B cell (primary cell): Measurements from ENCODE around the gene AAK1. TPM values are rescaled to one million over a fixed set of nuclear protein-coding genes. Genes with fewer than 3 reads are reported as not detected.
"Not testable (repeated sequence)": the region's sequence is repeated elsewhere in the genome, so short reads cannot be mapped to it uniquely, and the experiment has no call there.

Experiments used
- ATAC-seq: fragments of 200-7000 bp; cut with Tn5 transposase; one replicate; pipeline ENCODE4 v1.10.0; 2021; ENCODE audit warnings: low read depth, mild to moderate bottlenecking, moderate number of reproducible peaks, moderate library complexity
- CTCF ChIA-PET: fragments of 350-600 bp; sonication (Branson Sonifier 250); formaldehyde crosslinking; loops from one replicate; lab custom pipeline; 2021; ENCODE audit warnings: antibody characterized with exemption, inconsistent platforms; lab: Charles Lee
- POLR2A ChIA-PET: fragments of 350-600 bp; sonication (Branson Sonifier 250); formaldehyde crosslinking; loops from one replicate; lab custom pipeline; 2021; ENCODE audit warnings: antibody characterized with exemption; lab: Charles Lee
- DNase-seq: peaks from one replicate; pipeline ENCODE4 v3.0.0; 2013
- H2AFZ ChIP-seq: 2 replicates; pipeline ENCODE4 v1.6.1; 2012; ENCODE audit warnings: mild to moderate bottlenecking, low read depth, low read length; ENCODE audit not compliant: insufficient read depth, poor library complexity, severe bottlenecking
- H3K27ac ChIP-seq, 2 donors: 1 replicate in 1 of 2; 2 replicates in 1 of 2; pipeline ENCODE4 v1.5.1; 2012 to 2013; ENCODE audit warnings: low read length in 2 of 2, mild to moderate bottlenecking in 2 of 2, moderate library complexity in 1 of 2
- H3K27me3 ChIP-seq, 4 experiments: fragments of 200-600 bp in 1 of 4; sonication (generic) in 1 of 4; replicated peaks in 1 of 4; 1 replicate in 2 of 4; 2 replicates in 2 of 4; pipeline versions ENCODE4 v1.6.1 to v1.7.0; 2013 to 2016; ENCODE audit warnings: low read length in 3 of 4, mild to moderate bottlenecking in 2 of 4, mixed read lengths in 1 of 4, moderate library complexity in 1 of 4; ENCODE audit not compliant: insufficient read depth in 4 of 4, control insufficient read depth in 3 of 4; ENCODE audit errors: control extremely low read depth in 1 of 4
- H3K36me3 ChIP-seq, 2 experiments: replicated peaks in 1 of 2; 1 replicate in 1 of 2; 2 replicates in 1 of 2; pipeline versions ENCODE4 v1.6.1 to v1.7.1; 2013; ENCODE audit warnings: low read length in 1 of 2; ENCODE audit not compliant: insufficient read depth in 2 of 2, control insufficient read depth in 1 of 2; ENCODE audit errors: control extremely low read depth in 1 of 2, extremely low read depth in 1 of 2
- H3K4me1 ChIP-seq, 2 donors: fragments of 200-600 bp in 1 of 2; sonication (generic) in 1 of 2; 1 replicate in 1 of 2; 2 replicates in 1 of 2; pipeline versions ENCODE4 v1.5.1 to v1.6.1; 2013 to 2017; ENCODE audit warnings: low read length in 2 of 2; ENCODE audit not compliant: control insufficient read depth in 2 of 2, insufficient read depth in 2 of 2
- H3K4me2 ChIP-seq: replicated peaks from 2 replicates; pipeline ENCODE3; 2012; ENCODE audit warnings: mild to moderate bottlenecking, low read depth, low read length; ENCODE audit not compliant: poor library complexity, severe bottlenecking
- H3K4me3 ChIP-seq, 5 experiments: fragments of 200-600 bp in 1 of 5; sonication (generic) in 1 of 5; 1 replicate in 3 of 5; 2 replicates in 2 of 5; pipeline versions ENCODE4 v1.5.1 to v1.7.0; 2011 to 2016; ENCODE audit warnings: low read length in 4 of 5, mild to moderate bottlenecking in 4 of 5, low read depth in 2 of 5, control low read depth in 1 of 5, moderate library complexity in 1 of 5; ENCODE audit not compliant: insufficient read depth in 1 of 5; ENCODE audit errors: control extremely low read depth in 1 of 5, extremely low read depth in 1 of 5
- H3K79me2 ChIP-seq: fragments of 200-600 bp; sonication (generic); one replicate; pipeline ENCODE4 v1.6.0; 2016; ENCODE audit warnings: low read length; ENCODE audit not compliant: control insufficient read depth, insufficient read depth
- H3K9ac ChIP-seq: fragments of 200-600 bp; sonication (generic); 2 replicates; pipeline ENCODE4 v1.6.1; 2017; ENCODE audit warnings: mild to moderate bottlenecking, low read length, moderate library complexity
- H3K9me3 ChIP-seq, 3 donors: one replicate each; pipeline versions ENCODE4 v1.6.1 to v1.7.1; 2013; ENCODE audit warnings: low read length in 2 of 3; ENCODE audit not compliant: control insufficient read depth in 2 of 3, insufficient read depth in 1 of 3; ENCODE audit errors: control extremely low read depth in 1 of 3
- H4K20me1 ChIP-seq: 2 replicates; pipeline ENCODE4 v1.6.0; 2012; ENCODE audit warnings: mild to moderate bottlenecking, low read length; ENCODE audit not compliant: insufficient read depth, control insufficient read depth, poor library complexity, severe bottlenecking
- H3K27ac Mint-ChIP-seq: one replicate; pipeline ENCODE4 v1.8.0; 2021; ENCODE audit warnings: mixed read lengths
- H3K27me3 Mint-ChIP-seq: one replicate; pipeline ENCODE4 v1.8.0; 2021; ENCODE audit warnings: mixed read lengths
- H3K4me1 Mint-ChIP-seq: one replicate; pipeline ENCODE4 v1.8.0; 2021; ENCODE audit warnings: mixed read lengths
- H3K4me3 Mint-ChIP-seq: one replicate; pipeline ENCODE4 v1.8.0; 2021; ENCODE audit warnings: mixed read lengths
- H3K9me3 Mint-ChIP-seq: one replicate; pipeline ENCODE4 v1.8.0; 2022; ENCODE audit warnings: mixed read lengths; ENCODE audit not compliant: insufficient read depth
- CTCF ChIP-seq: fragments of 200-600 bp; IDR thresholded peaks from one replicate; pipeline ENCODE4 v1.8.0; 2022; ENCODE audit warnings: antibody characterized with exemption, mild to moderate bottlenecking
- EZH2 ChIP-seq: IDR thresholded peaks from 2 replicates; pipeline ENCODE4 v1.6.1; 2012; ENCODE audit warnings: borderline replicate concordance, low read depth, mild to moderate bottlenecking, moderate library complexity, low read length; ENCODE audit not compliant: insufficient read depth, poor library complexity, severe bottlenecking
- WGBS: methylation state at CpG from one replicate; pipeline ENCODE4 v1.1.5; 2013; ENCODE audit warnings: missing lambda C conversion rate; ENCODE audit not compliant: insufficient coverage; 5-methylcytosine and 5-hydroxymethylcytosine counted together
- intact Hi-C: fragments of 100-400 bp; cut with micrococcal nuclease; formaldehyde crosslinking; loops from one replicate; pipeline ENCODE4 v1.10.0; 2022
- polyA plus RNA-seq: library from polyadenylated mRNA; depleted of rRNA; stranded (reverse); fragments of >200 nt; gene quantifications from 2 replicates; pipeline ENCODE4 v1.2.3, GENCODE V29; 2012
- total RNA-seq, 2 donors: library from RNA; stranded (reverse); fragments of 120-200 nt in 1 of 2; gene quantifications; 1 replicate in 1 of 2; 2 replicates in 1 of 2; pipeline versions ENCODE4 v1.2.3 to v1.2.4, GENCODE V29; 2013 to 2022

AAK1 gene
- total and polyA plus RNA-seq, 2 donors (not counting 1 experiment from before 2014, with no cell fraction given), result 2.4 to 7.2 TPM

- Histone ChIP-seq H3K9me3 (no peaks in the 10 kb centered on the region), H3K36me3 (no peaks in the 10 kb centered on the region), H3K27me3 (peaks cover 0 to 16% (median 6%) of the 10 kb centered on the region in 4 experiments), H3K27ac (no peak overlapping the region), H4K20me1 (no peaks in the 10 kb centered on the region), H3K4me3 (no peak overlapping the region), H3K79me2 (peaks cover 11% of the 10 kb centered on the region), H2AFZ (no peak overlapping the region), H3K4me1 (peaks cover 0 to 5% of the 10 kb centered on the region in 2 donors), H3K4me2 (no peak overlapping the region), H3K9ac (no peak overlapping the region)
- DNase-seq (no peak), ATAC-seq (no peak)
- ChIA-PET CTCF (no interaction called here), POLR2A (no interaction called here)
- intact Hi-C loops, result no loop called here
- H3K4me1 Mint-ChIP-seq, result no peaks in the 10 kb centered on the region
- H3K27me3 Mint-ChIP-seq, result peaks cover 3% of the 10 kb centered on the region
- no peak overlapping the region for H3K27ac Mint-ChIP-seq
- H3K9me3 Mint-ChIP-seq, result no peaks in the 10 kb centered on the region
- TF ChIP-seq CTCF (no peak), EZH2 (no peak)
- no peak overlapping the region for H3K4me3 Mint-ChIP-seq
- 95% methylated on average over 5 of the region's 7 CpGs for WGBS
Observed at GRCh38 chr2:69623236-69623635, 20.3 kb downstream of the AAK1 start.

- H3K9me3 Mint-ChIP-seq, H3K27ac Mint-ChIP-seq, ATAC-seq, H3K4me2 ChIP-seq, POLR2A ChIA-PET, H3K4me1 Mint-ChIP-seq, CTCF ChIA-PET, H3K27me3 Mint-ChIP-seq, intact Hi-C loops, H3K4me3 ChIP-seq, H3K9me3 ChIP-seq, H3K4me3 Mint-ChIP-seq, H4K20me1 ChIP-seq, H3K27ac ChIP-seq, DNase-seq, H2AFZ ChIP-seq, H3K36me3 ChIP-seq, H3K9ac ChIP-seq, H3K4me1 ChIP-seq: not testable (repeated sequence)
- Histone ChIP-seq H3K79me2 (peaks cover 11% of the 10 kb centered on the region), H3K27me3 (peaks cover 0 to 16% (median 6%) of the 10 kb centered on the region in 4 experiments)
- 93% methylated on average over 4 of the region's 10 CpGs for WGBS
Observed at GRCh38 chr2:69622805-69623204, 20.7 kb downstream of the AAK1 start.

GRCh38 chr2:69622017-69622540, 21.5 kb downstream of the AAK1 start:
- H3K9me3 Mint-ChIP-seq, DNase-seq, ATAC-seq, H3K4me1 ChIP-seq, H2AFZ ChIP-seq, H4K20me1 ChIP-seq, H3K4me2 ChIP-seq, intact Hi-C loops, H3K4me1 Mint-ChIP-seq, H3K9me3 ChIP-seq, POLR2A ChIA-PET, H3K27ac ChIP-seq, H3K9ac ChIP-seq, H3K36me3 ChIP-seq, H3K4me3 ChIP-seq, H3K27me3 Mint-ChIP-seq, H3K4me3 Mint-ChIP-seq, CTCF ChIA-PET, H3K27ac Mint-ChIP-seq: not testable (repeated sequence)
- Histone ChIP-seq H3K27me3 (peaks cover 0 to 16% (median 6%) of the 10 kb centered on the region in 4 experiments), H3K79me2 (peaks cover 11% of the 10 kb centered on the region)
- WGBS, result 99% methylated on average over 28 of the region's 29 CpGs
